SK-N-SH (cell line): ENCODE measurements around the gene MSTN.

Experiments
- CTCF ChIP-seq: fragments of 200-600 bp; sonication (generic); IDR thresholded peaks from 2 replicates; pipeline ENCODE4 v1.6.1; 2017; ENCODE audit warnings: antibody characterized with exemption, mild to moderate bottlenecking, moderate library complexity
- FOXM1 ChIP-seq: IDR thresholded peaks from 2 replicates; pipeline ENCODE4 v1.4.0; 2012; ENCODE audit warnings: low read depth, mild to moderate bottlenecking
- GATA2 ChIP-seq: sonication (generic); formaldehyde crosslinking; IDR thresholded peaks from 2 replicates; pipeline ENCODE4 v1.5.0; 2020; ENCODE audit warnings: mild to moderate bottlenecking, missing genetic modification reagents
- MAX ChIP-seq: IDR thresholded peaks from 2 replicates; pipeline ENCODE4 v1.4.0; 2012; ENCODE audit warnings: low read depth
- POLR2AphosphoS5 ChIP-seq: IDR thresholded peaks from 2 replicates; pipeline ENCODE4 v1.6.1; 2012; ENCODE audit warnings: low read depth, low read length
- TEAD4 ChIP-seq: IDR thresholded peaks from 2 replicates; pipeline ENCODE4 v1.4.0; 2012; ENCODE audit warnings: mild to moderate bottlenecking, borderline replicate concordance; ENCODE audit not compliant: insufficient read depth

- no peak for TF ChIP-seq CTCF
- TF ChIP-seq FOXM1: no peak
- TF ChIP-seq GATA2 (CRISPR knock-in tag): no peak
- no peak for TF ChIP-seq MAX
- TF ChIP-seq TEAD4: no peak
- no peak for TF ChIP-seq POLR2AphosphoS5
Observed at GRCh38 chr2:190051223-190051622, 11.3 kb downstream of the MSTN start.
